Measurements from ENCODE around the gene B3GLCT.

DNA sequence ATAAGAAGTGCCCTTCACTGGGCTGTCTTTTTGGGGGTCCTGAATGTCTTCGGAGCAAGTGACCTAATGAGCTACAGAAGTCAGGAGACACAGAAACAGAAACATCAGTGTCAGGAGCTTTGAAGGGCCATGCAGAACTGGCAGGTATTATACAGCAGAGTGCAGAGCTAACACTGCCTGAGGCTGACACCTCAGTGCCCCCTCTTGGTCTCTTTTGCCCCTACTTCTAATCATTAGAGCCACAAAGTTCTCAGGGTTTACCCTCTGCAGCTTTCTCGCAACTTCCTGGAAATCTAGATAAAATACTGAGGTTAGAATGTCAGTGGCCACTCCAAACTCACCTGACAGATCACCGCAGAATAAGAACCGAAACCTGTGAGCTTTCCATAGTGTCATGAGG, 172.7 kb downstream of the B3GLCT start:
- TF ChIP-seq POLR2AphosphoS5 (IDR thresholded peaks at IDR 0.05) (no peak), CTCF (IDR thresholded peaks at IDR 0.05) (no peak)

All from breast epithelium (tissue), 3 donors.